CD14-positive monocyte (primary cell): Measurements from ENCODE around the gene KCNA1. TPM values are rescaled to one million over a fixed set of nuclear protein-coding genes. Genes with fewer than 3 reads are reported as not detected.

Experiments used
- DNase-seq, 3 donors: peaks; one replicate each; pipeline ENCODE4 v3.0.0-alpha.2; 2011 to 2022
- H2AFZ ChIP-seq: 2 replicates; pipeline ENCODE4 v1.6.0; 2012; ENCODE audit warnings: mild to moderate bottlenecking, low read depth, low read length, inconsistent platforms; ENCODE audit not compliant: insufficient read depth, poor library complexity, severe bottlenecking
- H3K27ac ChIP-seq, 2 donors: 1 replicate in 1 of 2; 2 replicates in 1 of 2; pipeline ENCODE4 v1.5.1; 2012 to 2013; ENCODE audit warnings: low read length in 2 of 2, control low read depth in 1 of 2, inconsistent platforms in 1 of 2, low read depth in 1 of 2, mild to moderate bottlenecking in 1 of 2
- H3K27me3 ChIP-seq, 2 donors: one replicate each; pipeline versions ENCODE4 v1.6.0 to v1.6.1; 2011 to 2013; ENCODE audit warnings: low read length in 2 of 2; ENCODE audit not compliant: control insufficient read depth in 2 of 2, insufficient read depth in 2 of 2
- H3K36me3 ChIP-seq, 2 donors: replicated peaks in 1 of 2; 1 replicate in 1 of 2; 2 replicates in 1 of 2; pipeline versions ENCODE4 v1.5.1 to v1.6.1; 2012 to 2013; ENCODE audit warnings: low read length in 2 of 2, control low read depth in 1 of 2, inconsistent platforms in 1 of 2, mild to moderate bottlenecking in 1 of 2; ENCODE audit not compliant: insufficient read depth in 2 of 2, control insufficient read depth in 1 of 2
- H3K4me1 ChIP-seq, 2 donors: 1 replicate in 1 of 2; 2 replicates in 1 of 2; pipeline versions ENCODE4 v1.5.1 to v1.6.1; 2012 to 2013; ENCODE audit warnings: low read length in 2 of 2, control low read depth in 1 of 2, inconsistent platforms in 1 of 2, mild to moderate bottlenecking in 1 of 2, moderate library complexity in 1 of 2; ENCODE audit not compliant: insufficient read depth in 2 of 2, control insufficient read depth in 1 of 2
- H3K4me2 ChIP-seq: replicated peaks from 2 replicates; pipeline ENCODE3; 2012; ENCODE audit warnings: low read length, moderate library complexity, mild to moderate bottlenecking; ENCODE audit not compliant: poor library complexity, severe bottlenecking; ENCODE audit errors: extremely low read depth
- H3K4me3 ChIP-seq, 3 experiments: fragments of 200-600 bp in 1 of 3; sonication (generic) in 1 of 3; replicated peaks in 1 of 3; 1 replicate in 2 of 3; 2 replicates in 1 of 3; pipeline ENCODE4 v1.5.1; 2011 to 2013; ENCODE audit warnings: low read length in 3 of 3, mild to moderate bottlenecking in 3 of 3, control low read depth in 2 of 3, low read depth in 2 of 3, inconsistent platforms in 1 of 3, moderate library complexity in 1 of 3
- H3K79me2 ChIP-seq: 2 replicates; pipeline ENCODE4 v1.6.0; 2012; ENCODE audit warnings: mild to moderate bottlenecking, control low read depth, inconsistent platforms, low read length, moderate library complexity; ENCODE audit not compliant: insufficient read depth
- H3K9ac ChIP-seq: 2 replicates; pipeline ENCODE4 v1.6.0; 2017; ENCODE audit warnings: low read length, mild to moderate bottlenecking; ENCODE audit not compliant: insufficient read depth, poor library complexity, severe bottlenecking
- H3K9me3 ChIP-seq, 2 donors: replicated peaks in 1 of 2; 1 replicate in 1 of 2; 2 replicates in 1 of 2; pipeline versions ENCODE4 v1.5.1 to v1.6.1; 2012 to 2013; ENCODE audit warnings: low read length in 2 of 2, control low read depth in 1 of 2; ENCODE audit not compliant: control insufficient read depth in 1 of 2, insufficient read depth in 1 of 2
- H4K20me1 ChIP-seq: 2 replicates; pipeline ENCODE4 v1.6.0; 2012; ENCODE audit warnings: mild to moderate bottlenecking, low read length, control low read depth, moderate library complexity; ENCODE audit not compliant: insufficient read depth
- H3K27ac Mint-ChIP-seq, 7 donors: one replicate each; pipeline ENCODE4 v1.8.0; 2020; ENCODE audit warnings: mild to moderate bottlenecking in 7 of 7, mixed read lengths in 7 of 7, moderate library complexity in 6 of 7, inconsistent platforms in 2 of 7
- H3K27me3 Mint-ChIP-seq, 3 donors: one replicate each; pipeline ENCODE4 v1.8.0; 2021 to 2022; ENCODE audit warnings: low read depth in 3 of 3, mild to moderate bottlenecking in 3 of 3, mixed read lengths in 3 of 3, moderate library complexity in 3 of 3, inconsistent platforms in 1 of 3
- H3K36me3 Mint-ChIP-seq, 2 donors: one replicate each; pipeline ENCODE4 v1.8.0; 2020; ENCODE audit warnings: mixed read lengths in 2 of 2, inconsistent platforms in 1 of 2, mild to moderate bottlenecking in 1 of 2
- H3K4me1 Mint-ChIP-seq: one replicate; pipeline ENCODE4 v1.8.0; 2020; ENCODE audit warnings: mild to moderate bottlenecking, mixed read lengths
- H3K4me3 Mint-ChIP-seq, 2 donors: one replicate each; pipeline ENCODE4 v1.8.0; 2020; ENCODE audit warnings: mild to moderate bottlenecking in 2 of 2, mixed read lengths in 2 of 2, moderate library complexity in 1 of 2
- H3K9me3 Mint-ChIP-seq, 7 donors: one replicate each; pipeline ENCODE4 v1.8.0; 2020 to 2022; ENCODE audit warnings: mixed read lengths in 7 of 7, mild to moderate bottlenecking in 6 of 7, moderate library complexity in 6 of 7, inconsistent platforms in 2 of 7
- CTCF ChIP-seq: fragments of 200-600 bp; IDR thresholded peaks from one replicate; pipeline ENCODE4 v1.8.0; 2022; ENCODE audit warnings: antibody characterized with exemption, mild to moderate bottlenecking
- WGBS: methylation state at CpG from one replicate; pipeline ENCODE4 v1.1.5; 2013; ENCODE audit warnings: missing lambda C conversion rate; ENCODE audit not compliant: insufficient coverage; 5-methylcytosine and 5-hydroxymethylcytosine counted together
- intact Hi-C, 2 donors: fragments of 100-400 bp; cut with micrococcal nuclease; formaldehyde crosslinking; loops; one replicate each; pipeline versions ENCODE4 v1.15.0 to v1.15.1; 2023
- polyA plus RNA-seq, 3 donors: library from polyadenylated mRNA; depleted of rRNA in 1 of 3; unstranded in 2 of 3; stranded (reverse) in 1 of 3; fragments of 300-500 nt in 2 of 3; fragments of >200 nt in 1 of 3; fragmentation: Illumina TruSeq in 2 of 3; gene quantifications; 1 replicate in 2 of 3; 2 replicates in 1 of 3; pipeline ENCODE4 v1.2.3, GENCODE V29; 2012 to 2021

The KCNA1 gene
- polyA plus RNA-seq, 3 donors, result not detected

DNA sequence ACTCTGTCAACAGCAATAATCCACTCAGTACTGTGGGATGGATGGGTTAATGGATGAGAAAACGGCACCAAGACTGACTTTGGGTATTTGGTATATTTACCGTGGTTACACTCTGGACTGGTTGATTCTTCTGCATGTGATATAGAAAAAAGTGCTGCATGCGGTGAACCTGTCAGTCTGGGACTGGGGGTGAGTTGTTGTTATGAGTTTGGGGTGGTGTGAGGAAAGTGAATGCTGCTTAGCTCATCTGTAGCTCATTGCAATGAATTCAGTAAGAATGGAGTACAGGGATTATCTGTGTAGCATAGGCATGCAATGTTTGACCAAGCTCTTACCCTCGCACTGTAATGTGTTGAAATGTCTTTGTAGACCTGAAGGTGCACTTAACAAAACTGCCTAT lies 6.0 kb downstream of the KCNA1 start:
- H3K79me2 ChIP-seq, result no peaks in the 10 kb centered on the region
- no peaks in the 10 kb centered on the region for H4K20me1 ChIP-seq
- no peak for DNase-seq
- intact Hi-C loops, result no loop called here
- H3K9ac ChIP-seq, result no peak overlapping the region
- Mint-ChIP-seq H3K4me1 (peaks cover 4% of the 10 kb centered on the region), H3K36me3 (no peaks in the 10 kb centered on the region), H3K9me3 (peaks cover 0 to 9% (median 7%) of the 10 kb centered on the region in 7 donors), H3K27me3 (peaks cover 39 to 50% (median 46%) of the 10 kb centered on the region in 3 donors), H3K4me3 (no peak overlapping the region), H3K27ac (no peak overlapping the region)
- H3K9me3 ChIP-seq, result peaks cover 0 to 9% of the 10 kb centered on the region in 2 donors
- H3K4me3 ChIP-seq, result no peak overlapping the region
- H3K4me2 ChIP-seq, result no peak overlapping the region
- H3K27ac ChIP-seq, result no peak overlapping the region
- TF ChIP-seq CTCF, result no peak
- H3K4me1 ChIP-seq, result no peaks in the 10 kb centered on the region
- 100% methylated on average over 3 of the region's 4 CpGs for WGBS
- no peaks in the 10 kb centered on the region for H3K36me3 ChIP-seq
- H2AFZ ChIP-seq, result no peak overlapping the region
- peaks cover 45 to 76% of the 10 kb centered on the region in 2 donors for H3K27me3 ChIP-seq

DNA sequence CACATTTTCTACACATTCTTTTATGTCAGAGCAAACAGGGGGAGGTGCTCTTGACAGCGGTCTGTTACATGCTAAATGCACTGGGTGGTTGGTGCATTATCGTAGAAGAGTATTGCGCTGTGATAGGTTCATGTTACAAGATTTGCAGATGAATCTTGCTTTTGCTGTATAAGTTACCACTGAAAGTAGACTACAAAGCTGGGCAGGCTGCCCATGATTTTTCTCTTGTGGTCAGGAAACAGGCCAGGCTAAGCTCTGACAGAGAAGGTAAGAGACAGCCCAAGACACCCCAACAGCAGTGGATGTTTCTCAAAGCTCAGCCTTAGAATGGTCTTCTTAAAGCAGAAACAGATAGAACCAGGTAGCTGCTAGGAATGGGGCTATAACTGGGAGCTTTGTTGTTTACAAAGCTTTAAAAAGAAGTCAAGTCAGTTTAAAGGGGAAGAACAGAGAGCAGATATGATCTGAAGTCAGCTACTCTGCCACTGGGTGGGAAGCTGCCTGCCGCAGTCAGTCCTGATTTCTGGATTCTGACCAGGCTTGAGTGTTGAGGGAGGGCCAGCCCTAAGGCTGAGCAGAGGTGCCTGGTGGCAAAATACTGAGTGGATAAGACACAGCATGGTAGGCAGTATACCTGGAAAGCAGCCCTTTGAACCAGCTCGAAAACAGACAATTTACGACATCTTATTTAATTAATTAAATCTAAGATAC lies 9.4 kb downstream of the KCNA1 start:
- no peak for DNase-seq
- Histone ChIP-seq H3K4me3 (no peak overlapping the region), H4K20me1 (no peaks in the 10 kb centered on the region), H3K27me3 (peaks cover 31 to 49% of the 10 kb centered on the region in 2 donors), H3K4me1 (no peaks in the 10 kb centered on the region), H3K9ac (no peak overlapping the region), H3K9me3 (no peaks in the 10 kb centered on the region), H3K79me2 (no peaks in the 10 kb centered on the region), H3K36me3 (no peaks in the 10 kb centered on the region), H3K27ac (no peak overlapping the region), H2AFZ (no peak overlapping the region), H3K4me2 (no peak overlapping the region)
- Mint-ChIP-seq H3K36me3 (no peaks in the 10 kb centered on the region), H3K27ac (no peak overlapping the region), H3K9me3 (peaks cover 0 to 2% (median 0%) of the 10 kb centered on the region in 7 donors), H3K4me3 (peak overlapping the region in 1 of 2 donors; percentile 18), H3K4me1 (no peaks in the 10 kb centered on the region), H3K27me3 (peaks cover 24 to 43% (median 33%) of the 10 kb centered on the region in 3 donors)
- WGBS, result 50% methylated on average over 1 of the region's 6 CpGs
- no peak for TF ChIP-seq CTCF
- intact Hi-C loops, result no loop called here
